ENCODE measurements around the gene PCDHGA6.

DNA sequence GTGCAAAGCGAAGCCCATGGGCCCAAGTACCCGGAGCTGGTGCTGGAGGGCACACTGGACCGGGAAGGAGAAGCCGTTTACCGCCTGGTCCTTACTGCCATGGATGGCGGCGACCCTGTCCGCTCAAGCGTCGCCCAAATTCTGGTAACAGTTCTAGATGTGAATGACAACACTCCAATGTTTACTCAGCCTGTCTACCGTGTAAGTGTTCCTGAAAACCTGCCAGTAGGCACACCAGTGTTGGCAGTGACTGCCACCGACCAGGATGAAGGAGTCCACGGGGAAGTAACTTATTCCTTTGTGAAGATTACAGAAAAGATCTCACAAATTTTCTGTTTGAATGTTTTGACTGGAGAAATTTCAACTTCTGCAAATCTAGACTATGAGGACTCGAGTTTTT is 936 bp downstream of the PCDHGA6 start:
- TF ChIP-seq SNAI2 (CRISPR knock-in tag; IDR thresholded peaks at IDR 0.05) (no peak), RARB (CRISPR knock-in tag; IDR thresholded peaks at IDR 0.05) (no peak), TCF4 (CRISPR knock-in tag; IDR thresholded peaks at IDR 0.05; ENCODE audit: borderline replicate concordance) (no peak), TOX (CRISPR knock-in tag; IDR thresholded peaks at IDR 0.05; ENCODE audit: borderline replicate concordance) (no peak), BACH2 (CRISPR knock-in tag; IDR thresholded peaks at IDR 0.05; ENCODE audit: borderline replicate concordance) (no peak), CSDC2 (CRISPR knock-in tag; IDR thresholded peaks at IDR 0.05) (no peak), OSR1 (CRISPR knock-in tag; IDR thresholded peaks at IDR 0.05) (no peak), ARNTL (CRISPR knock-in tag; IDR thresholded peaks at IDR 0.05; ENCODE audit: borderline replicate concordance, low read depth) (no peak), ZNF565 (CRISPR knock-in tag; conservative IDR thresholded peaks at IDR 0.05; ENCODE audit: low read depth) (no peak), ZFP30 (CRISPR knock-in tag; IDR thresholded peaks at IDR 0.05) (no peak), PPARA (CRISPR knock-in tag; IDR thresholded peaks at IDR 0.05; ENCODE audit: borderline replicate concordance) (no peak), ESRRG (CRISPR knock-in tag; IDR thresholded peaks at IDR 0.05) (no peak)
- TF ChIP-seq, protein P1, sequence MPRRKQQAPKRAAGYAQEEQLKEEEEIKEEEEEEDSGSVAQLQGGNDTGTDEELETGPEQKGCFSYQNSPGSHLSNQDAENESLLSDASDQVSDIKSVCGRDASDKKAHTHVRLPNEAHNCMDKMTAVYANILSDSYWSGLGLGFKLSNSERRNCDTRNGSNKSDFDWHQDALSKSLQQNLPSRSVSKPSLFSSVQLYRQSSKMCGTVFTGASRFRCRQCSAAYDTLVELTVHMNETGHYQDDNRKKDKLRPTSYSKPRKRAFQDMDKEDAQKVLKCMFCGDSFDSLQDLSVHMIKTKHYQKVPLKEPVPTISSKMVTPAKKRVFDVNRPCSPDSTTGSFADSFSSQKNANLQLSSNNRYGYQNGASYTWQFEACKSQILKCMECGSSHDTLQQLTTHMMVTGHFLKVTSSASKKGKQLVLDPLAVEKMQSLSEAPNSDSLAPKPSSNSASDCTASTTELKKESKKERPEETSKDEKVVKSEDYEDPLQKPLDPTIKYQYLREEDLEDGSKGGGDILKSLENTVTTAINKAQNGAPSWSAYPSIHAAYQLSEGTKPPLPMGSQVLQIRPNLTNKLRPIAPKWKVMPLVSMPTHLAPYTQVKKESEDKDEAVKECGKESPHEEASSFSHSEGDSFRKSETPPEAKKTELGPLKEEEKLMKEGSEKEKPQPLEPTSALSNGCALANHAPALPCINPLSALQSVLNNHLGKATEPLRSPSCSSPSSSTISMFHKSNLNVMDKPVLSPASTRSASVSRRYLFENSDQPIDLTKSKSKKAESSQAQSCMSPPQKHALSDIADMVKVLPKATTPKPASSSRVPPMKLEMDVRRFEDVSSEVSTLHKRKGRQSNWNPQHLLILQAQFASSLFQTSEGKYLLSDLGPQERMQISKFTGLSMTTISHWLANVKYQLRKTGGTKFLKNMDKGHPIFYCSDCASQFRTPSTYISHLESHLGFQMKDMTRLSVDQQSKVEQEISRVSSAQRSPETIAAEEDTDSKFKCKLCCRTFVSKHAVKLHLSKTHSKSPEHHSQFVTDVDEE (CRISPR knock-in tag; IDR thresholded peaks at IDR 0.05): no peak
- TF ChIP-seq, protein P2, sequence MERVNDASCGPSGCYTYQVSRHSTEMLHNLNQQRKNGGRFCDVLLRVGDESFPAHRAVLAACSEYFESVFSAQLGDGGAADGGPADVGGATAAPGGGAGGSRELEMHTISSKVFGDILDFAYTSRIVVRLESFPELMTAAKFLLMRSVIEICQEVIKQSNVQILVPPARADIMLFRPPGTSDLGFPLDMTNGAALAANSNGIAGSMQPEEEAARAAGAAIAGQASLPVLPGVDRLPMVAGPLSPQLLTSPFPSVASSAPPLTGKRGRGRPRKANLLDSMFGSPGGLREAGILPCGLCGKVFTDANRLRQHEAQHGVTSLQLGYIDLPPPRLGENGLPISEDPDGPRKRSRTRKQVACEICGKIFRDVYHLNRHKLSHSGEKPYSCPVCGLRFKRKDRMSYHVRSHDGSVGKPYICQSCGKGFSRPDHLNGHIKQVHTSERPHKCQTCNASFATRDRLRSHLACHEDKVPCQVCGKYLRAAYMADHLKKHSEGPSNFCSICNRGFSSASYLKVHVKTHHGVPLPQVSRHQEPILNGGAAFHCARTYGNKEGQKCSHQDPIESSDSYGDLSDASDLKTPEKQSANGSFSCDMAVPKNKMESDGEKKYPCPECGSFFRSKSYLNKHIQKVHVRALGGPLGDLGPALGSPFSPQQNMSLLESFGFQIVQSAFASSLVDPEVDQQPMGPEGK (CRISPR knock-in tag; IDR thresholded peaks at IDR 0.05; ENCODE audit: borderline replicate concordance): no peak
